Measurements from ENCODE around the gene PITX1.

The PITX1 gene

DNA sequence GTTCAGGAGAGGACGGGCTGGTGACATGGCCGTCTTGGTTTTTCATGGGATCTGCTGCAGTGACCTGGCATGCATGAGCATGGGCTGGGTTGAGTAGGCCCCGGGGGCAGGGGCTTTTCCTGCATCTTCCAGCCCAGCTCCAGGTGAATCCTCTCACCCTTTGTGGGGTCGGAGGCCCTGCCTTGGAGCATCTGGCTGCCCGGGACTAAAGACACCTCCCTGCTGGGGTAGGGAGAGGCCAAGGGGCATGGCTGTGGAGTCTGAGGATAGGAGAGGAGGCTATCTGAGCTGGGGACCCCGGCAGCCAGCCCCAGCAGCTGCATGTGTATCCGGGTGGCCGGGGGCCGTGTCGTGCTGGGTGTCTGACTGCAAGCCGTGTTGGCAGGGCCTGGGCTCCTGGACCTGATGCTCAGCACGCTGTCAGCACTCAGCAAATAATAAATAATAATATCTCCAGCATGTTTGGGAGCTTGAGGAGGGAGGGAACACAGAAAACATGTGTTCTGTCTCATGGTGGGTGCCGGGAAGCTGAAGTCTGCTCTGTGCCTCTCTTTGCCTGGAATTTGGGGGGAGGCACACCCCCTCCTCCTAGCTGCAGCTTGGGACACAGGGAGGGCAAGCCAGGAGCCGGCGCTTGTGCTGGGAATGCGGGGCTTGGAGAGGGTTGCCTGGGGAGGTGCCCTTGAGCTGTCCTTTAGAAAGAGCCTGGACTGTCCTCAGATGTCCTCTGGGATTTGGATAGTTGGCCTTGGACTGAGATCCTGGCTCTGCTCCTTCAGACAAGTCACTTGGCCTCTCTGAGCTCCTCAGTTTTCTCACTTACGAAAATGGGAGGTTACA lies 28.4 kb upstream of the PITX1 start:
- no peaks in the 10 kb centered on the region for H3K9me3 ChIP-seq (replicated peaks; ENCODE audit: insufficient read depth, low read length)
- no peaks in the 10 kb centered on the region for H3K79me2 ChIP-seq (ENCODE audit: low read length)
- no peak overlapping the region for H3K9ac ChIP-seq (ENCODE audit: low read length)
- H4K20me1 ChIP-seq (ENCODE audit: insufficient read depth, low read length): no peaks in the 10 kb centered on the region
- no peaks in the 10 kb centered on the region for H3K4me1 ChIP-seq (ENCODE audit: low read length)
- H3F3A ChIP-seq (ENCODE audit: insufficient read depth, low read length): no peaks in the 10 kb centered on the region
- H3K4me3 ChIP-seq (ENCODE audit: low read length): no peak overlapping the region
- DNase-seq: no peak
- H3K27me3 ChIP-seq (replicated peaks; ENCODE audit: insufficient read depth, low read length): no peaks in the 10 kb centered on the region
- H3K27ac ChIP-seq (ENCODE audit: low read length): no peak overlapping the region
- no peaks in the 10 kb centered on the region for H3K9me2 ChIP-seq (replicated peaks; ENCODE audit: insufficient read depth, low read length)
- TF ChIP-seq, protein P1, sequence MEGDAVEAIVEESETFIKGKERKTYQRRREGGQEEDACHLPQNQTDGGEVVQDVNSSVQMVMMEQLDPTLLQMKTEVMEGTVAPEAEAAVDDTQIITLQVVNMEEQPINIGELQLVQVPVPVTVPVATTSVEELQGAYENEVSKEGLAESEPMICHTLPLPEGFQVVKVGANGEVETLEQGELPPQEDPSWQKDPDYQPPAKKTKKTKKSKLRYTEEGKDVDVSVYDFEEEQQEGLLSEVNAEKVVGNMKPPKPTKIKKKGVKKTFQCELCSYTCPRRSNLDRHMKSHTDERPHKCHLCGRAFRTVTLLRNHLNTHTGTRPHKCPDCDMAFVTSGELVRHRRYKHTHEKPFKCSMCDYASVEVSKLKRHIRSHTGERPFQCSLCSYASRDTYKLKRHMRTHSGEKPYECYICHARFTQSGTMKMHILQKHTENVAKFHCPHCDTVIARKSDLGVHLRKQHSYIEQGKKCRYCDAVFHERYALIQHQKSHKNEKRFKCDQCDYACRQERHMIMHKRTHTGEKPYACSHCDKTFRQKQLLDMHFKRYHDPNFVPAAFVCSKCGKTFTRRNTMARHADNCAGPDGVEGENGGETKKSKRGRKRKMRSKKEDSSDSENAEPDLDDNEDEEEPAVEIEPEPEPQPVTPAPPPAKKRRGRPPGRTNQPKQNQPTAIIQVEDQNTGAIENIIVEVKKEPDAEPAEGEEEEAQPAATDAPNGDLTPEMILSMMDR (IDR thresholded peaks at IDR 0.05; ENCODE audit: low read length): no peak
- no peak for TF ChIP-seq EZH2phosphoT487 (IDR thresholded peaks at IDR 0.05; ENCODE audit: low read length)
- TF ChIP-seq EZH2 (optimal IDR thresholded peaks at IDR 0.05; ENCODE audit: low read depth, low read length): no peak
- H3K36me3 ChIP-seq (replicated peaks; ENCODE audit: insufficient read depth, low read length): no peaks in the 10 kb centered on the region
- no peak overlapping the region for H2AFZ ChIP-seq (ENCODE audit: low read length)
- H3K4me2 ChIP-seq (ENCODE audit: low read depth, low read length): no peak overlapping the region

DNA sequence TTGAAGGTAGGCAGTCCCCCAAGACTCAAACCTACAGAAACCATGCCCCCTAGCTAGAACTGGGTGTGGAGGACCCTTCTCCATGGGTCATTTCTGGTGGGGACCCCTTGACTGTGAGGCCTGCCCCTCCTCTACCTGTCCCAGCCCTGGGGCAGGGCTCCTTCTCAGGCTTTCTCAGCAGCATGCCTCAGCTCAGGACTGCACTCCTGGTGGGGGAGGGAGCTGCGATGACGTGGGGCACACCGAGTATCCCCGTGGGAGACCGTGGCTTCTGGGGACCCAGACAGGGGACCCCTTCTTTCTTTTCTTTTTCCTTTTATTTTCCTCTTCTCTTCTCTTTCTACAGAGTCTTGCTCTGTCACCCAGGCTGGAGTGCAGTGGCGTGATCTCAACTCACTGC lies 27.0 kb upstream of the PITX1 start:
- H2AFZ ChIP-seq (ENCODE audit: low read length): no peak overlapping the region
- H3K4me1 ChIP-seq (ENCODE audit: low read length): no peaks in the 10 kb centered on the region
- H3K9me3 ChIP-seq (replicated peaks; ENCODE audit: insufficient read depth, low read length): no peaks in the 10 kb centered on the region
- H3K4me3 ChIP-seq (ENCODE audit: low read length): no peak overlapping the region
- H3K36me3 ChIP-seq (replicated peaks; ENCODE audit: insufficient read depth, low read length): no peaks in the 10 kb centered on the region
- H3K27ac ChIP-seq (ENCODE audit: low read length): no peak overlapping the region
- no peaks in the 10 kb centered on the region for H4K20me1 ChIP-seq (ENCODE audit: insufficient read depth, low read length)
- H3K9me2 ChIP-seq (replicated peaks; ENCODE audit: insufficient read depth, low read length): no peaks in the 10 kb centered on the region
- H3K9ac ChIP-seq (ENCODE audit: low read length): no peak overlapping the region
- no peaks in the 10 kb centered on the region for H3K27me3 ChIP-seq (replicated peaks; ENCODE audit: insufficient read depth, low read length)
- H3K79me2 ChIP-seq (ENCODE audit: low read length): no peaks in the 10 kb centered on the region
- no peak overlapping the region for H3K4me2 ChIP-seq (ENCODE audit: low read depth, low read length)
- no peak for DNase-seq
- TF ChIP-seq EZH2phosphoT487 (IDR thresholded peaks at IDR 0.05; ENCODE audit: low read length) (no peak), EZH2 (optimal IDR thresholded peaks at IDR 0.05; ENCODE audit: low read depth, low read length) (no peak)
- TF ChIP-seq, protein P1 (IDR thresholded peaks at IDR 0.05; ENCODE audit: low read length): no peak
- no peaks in the 10 kb centered on the region for H3F3A ChIP-seq (ENCODE audit: insufficient read depth, low read length)

DNA sequence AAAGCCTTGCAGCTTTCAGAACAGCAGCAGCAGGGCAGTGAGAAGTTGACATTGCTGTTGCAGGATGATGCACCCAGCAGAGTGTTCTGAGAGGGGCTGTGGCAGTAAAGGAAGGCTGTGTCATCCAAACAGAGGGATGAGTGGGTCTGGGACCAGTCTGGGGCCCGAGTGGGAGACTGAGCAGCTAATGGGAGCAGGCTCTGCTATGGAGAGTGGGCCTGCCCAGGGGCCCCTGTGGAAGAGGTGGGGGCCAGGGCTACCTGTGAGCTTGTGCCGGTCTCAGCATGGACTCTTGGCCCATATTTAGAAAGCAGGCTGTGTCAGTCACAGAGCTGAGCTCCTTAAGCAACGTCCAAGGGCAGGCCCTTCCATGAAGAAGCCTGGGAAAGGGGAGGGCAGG lies 26.0 kb upstream of the PITX1 start:
- DNase-seq: no peak
- H3K9me2 ChIP-seq (replicated peaks; ENCODE audit: insufficient read depth, low read length): no peaks in the 10 kb centered on the region
- no peak overlapping the region for H3K27ac ChIP-seq (ENCODE audit: low read length)
- no peaks in the 10 kb centered on the region for H4K20me1 ChIP-seq (ENCODE audit: insufficient read depth, low read length)
- no peaks in the 10 kb centered on the region for H3K4me1 ChIP-seq (ENCODE audit: low read length)
- no peak overlapping the region for H3K4me2 ChIP-seq (ENCODE audit: low read depth, low read length)
- no peak overlapping the region for H3K9ac ChIP-seq (ENCODE audit: low read length)
- H3F3A ChIP-seq (ENCODE audit: insufficient read depth, low read length): no peaks in the 10 kb centered on the region
- no peaks in the 10 kb centered on the region for H3K9me3 ChIP-seq (replicated peaks; ENCODE audit: insufficient read depth, low read length)
- TF ChIP-seq, protein P1 (IDR thresholded peaks at IDR 0.05; ENCODE audit: low read length): no peak
- TF ChIP-seq EZH2 (optimal IDR thresholded peaks at IDR 0.05; ENCODE audit: low read depth, low read length) (no peak), EZH2phosphoT487 (IDR thresholded peaks at IDR 0.05; ENCODE audit: low read length) (no peak)
- H3K4me3 ChIP-seq (ENCODE audit: low read length): no peak overlapping the region
- H3K27me3 ChIP-seq (replicated peaks; ENCODE audit: insufficient read depth, low read length): no peaks in the 10 kb centered on the region
- H3K79me2 ChIP-seq (ENCODE audit: low read length): no peaks in the 10 kb centered on the region
- no peak overlapping the region for H2AFZ ChIP-seq (ENCODE audit: low read length)
- no peaks in the 10 kb centered on the region for H3K36me3 ChIP-seq (replicated peaks; ENCODE audit: insufficient read depth, low read length)

Data from MM.1S (cell line).